ENCODE measurements around the gene MTG2. TPM values are rescaled to one million over a fixed set of nuclear protein-coding genes. Genes with fewer than 3 reads are reported as not detected.

MTG2 gene
- total RNA-seq, 1 donor from 2014 or later: 19.5 TPM

DNA sequence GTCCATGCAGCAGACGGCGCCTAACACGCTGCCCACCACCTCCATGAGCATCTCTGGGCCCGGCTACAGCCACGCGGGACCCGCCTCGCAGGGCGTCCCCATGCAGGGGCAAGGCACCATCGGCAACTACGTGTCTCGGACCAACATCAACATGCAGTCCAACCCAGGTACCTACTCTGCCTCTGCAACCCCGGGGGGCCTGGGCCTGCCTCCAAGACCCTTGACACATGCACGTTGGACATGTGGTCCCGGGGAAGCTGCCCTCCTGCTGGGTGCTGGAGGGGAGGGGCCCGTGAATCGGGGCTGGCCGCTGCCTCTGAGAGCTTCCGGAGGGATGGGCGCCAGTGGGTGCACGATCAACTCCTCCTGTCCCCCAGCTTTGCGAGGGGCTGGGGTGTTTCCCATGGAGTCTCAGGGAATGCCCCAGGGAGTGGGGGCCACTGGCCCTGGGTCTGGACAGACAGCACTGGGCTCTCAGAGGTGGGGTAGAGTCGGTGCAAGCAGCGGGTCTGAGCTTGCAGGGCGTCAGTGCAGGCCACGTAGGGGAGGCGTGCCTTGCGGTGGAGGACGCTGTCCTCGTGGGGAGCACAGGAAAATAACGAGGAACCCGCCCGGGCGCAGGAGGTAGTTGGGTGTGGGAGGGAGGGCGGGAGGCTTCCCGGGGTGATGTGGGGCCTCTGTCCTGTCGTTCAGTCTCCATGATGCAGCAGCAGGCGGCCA is 19.9 kb upstream of the MTG2 start:
- TF ChIP-seq, protein P1, sequence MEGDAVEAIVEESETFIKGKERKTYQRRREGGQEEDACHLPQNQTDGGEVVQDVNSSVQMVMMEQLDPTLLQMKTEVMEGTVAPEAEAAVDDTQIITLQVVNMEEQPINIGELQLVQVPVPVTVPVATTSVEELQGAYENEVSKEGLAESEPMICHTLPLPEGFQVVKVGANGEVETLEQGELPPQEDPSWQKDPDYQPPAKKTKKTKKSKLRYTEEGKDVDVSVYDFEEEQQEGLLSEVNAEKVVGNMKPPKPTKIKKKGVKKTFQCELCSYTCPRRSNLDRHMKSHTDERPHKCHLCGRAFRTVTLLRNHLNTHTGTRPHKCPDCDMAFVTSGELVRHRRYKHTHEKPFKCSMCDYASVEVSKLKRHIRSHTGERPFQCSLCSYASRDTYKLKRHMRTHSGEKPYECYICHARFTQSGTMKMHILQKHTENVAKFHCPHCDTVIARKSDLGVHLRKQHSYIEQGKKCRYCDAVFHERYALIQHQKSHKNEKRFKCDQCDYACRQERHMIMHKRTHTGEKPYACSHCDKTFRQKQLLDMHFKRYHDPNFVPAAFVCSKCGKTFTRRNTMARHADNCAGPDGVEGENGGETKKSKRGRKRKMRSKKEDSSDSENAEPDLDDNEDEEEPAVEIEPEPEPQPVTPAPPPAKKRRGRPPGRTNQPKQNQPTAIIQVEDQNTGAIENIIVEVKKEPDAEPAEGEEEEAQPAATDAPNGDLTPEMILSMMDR (IDR thresholded peaks at IDR 0.05; ENCODE audit: insufficient read depth, low read length, poor library complexity, severe bottlenecking): no peak
- no peak overlapping the region for H3K4me3 ChIP-seq (ENCODE audit: low read depth, low read length)
- H3K27me3 ChIP-seq (ENCODE audit: control insufficient read depth, insufficient read depth, low read length): no peaks in the 10 kb centered on the region
- DNase-seq (ENCODE audit: low read depth): no peak
- no peaks in the 10 kb centered on the region for H3K36me3 ChIP-seq (ENCODE audit: control insufficient read depth, insufficient read depth, low read length)

DNA sequence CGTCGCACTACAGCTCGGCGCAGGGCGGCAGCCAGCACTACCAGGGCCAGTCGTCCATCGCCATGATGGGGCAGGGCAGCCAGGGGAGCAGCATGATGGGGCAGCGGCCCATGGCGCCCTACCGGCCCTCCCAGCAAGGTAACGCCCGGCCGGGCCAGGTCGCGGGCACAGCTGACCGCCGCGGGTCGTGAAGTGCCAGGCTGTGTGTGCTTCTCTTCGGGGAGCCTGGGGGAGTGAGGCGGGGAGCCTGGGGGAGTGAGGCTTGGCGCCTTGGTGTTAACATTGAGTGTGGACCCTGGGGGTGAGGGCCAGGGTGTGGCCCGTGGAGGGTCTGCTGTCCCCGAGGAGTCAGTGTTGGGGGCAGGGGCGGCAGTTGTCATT is 19.4 kb upstream of the MTG2 start:
- DNase-seq (ENCODE audit: low read depth): no peak
- Histone ChIP-seq H3K4me3 (ENCODE audit: low read depth, low read length) (no peak overlapping the region), H3K27me3 (ENCODE audit: control insufficient read depth, insufficient read depth, low read length) (no peaks in the 10 kb centered on the region), H3K36me3 (ENCODE audit: control insufficient read depth, insufficient read depth, low read length) (no peaks in the 10 kb centered on the region)
- TF ChIP-seq, protein P1 (IDR thresholded peaks at IDR 0.05; ENCODE audit: insufficient read depth, low read length, poor library complexity, severe bottlenecking): no peak

DNA sequence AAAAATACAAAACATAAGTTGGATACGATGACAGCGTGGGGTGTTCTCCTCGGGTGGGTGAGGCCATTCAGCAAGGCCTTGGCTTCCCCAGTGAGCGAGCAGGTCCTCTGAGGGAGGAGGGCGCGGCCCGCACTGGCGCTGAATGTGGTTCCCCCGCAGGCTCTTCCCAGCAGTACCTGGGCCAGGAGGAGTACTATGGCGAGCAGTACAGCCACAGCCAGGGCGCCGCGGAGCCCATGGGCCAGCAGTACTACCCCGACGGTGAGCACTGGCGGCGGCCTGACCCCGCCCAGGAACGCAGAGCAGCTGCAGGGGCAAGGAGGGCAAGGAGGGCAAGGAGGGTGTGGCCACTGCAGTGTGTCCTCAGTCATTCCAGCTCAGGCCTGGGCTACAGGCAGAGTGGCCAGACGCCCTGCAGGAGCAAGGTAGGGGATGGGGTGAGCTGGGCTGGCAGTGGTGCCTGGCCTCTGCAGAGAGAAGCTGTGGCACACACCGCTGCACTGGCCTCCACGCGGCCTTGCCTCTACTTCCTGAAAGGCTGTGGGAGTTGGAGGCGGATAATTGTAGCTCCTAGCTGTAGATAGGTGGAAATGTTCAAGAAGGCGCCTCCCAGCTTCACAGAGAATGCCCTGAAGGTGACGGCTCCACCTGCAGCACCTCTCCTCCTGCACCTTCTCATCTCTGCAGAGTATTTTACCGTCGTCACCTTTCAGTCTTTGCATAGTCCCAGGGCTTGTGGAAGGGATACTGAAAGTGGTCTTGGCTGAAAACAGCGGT is 18.7 kb upstream of the MTG2 start:
- H3K27me3 ChIP-seq (ENCODE audit: control insufficient read depth, insufficient read depth, low read length): no peaks in the 10 kb centered on the region
- H3K36me3 ChIP-seq (ENCODE audit: control insufficient read depth, insufficient read depth, low read length): no peaks in the 10 kb centered on the region
- TF ChIP-seq, protein P1 (IDR thresholded peaks at IDR 0.05; ENCODE audit: insufficient read depth, low read length, poor library complexity, severe bottlenecking): no peak
- no peak for DNase-seq (ENCODE audit: low read depth)
- no peak overlapping the region for H3K4me3 ChIP-seq (ENCODE audit: low read depth, low read length)

- TF ChIP-seq, protein P1 (IDR thresholded peaks at IDR 0.05; ENCODE audit: insufficient read depth, low read length, poor library complexity, severe bottlenecking): no peak
- DNase-seq (ENCODE audit: low read depth): no peak
- no peaks in the 10 kb centered on the region for H3K36me3 ChIP-seq (ENCODE audit: control insufficient read depth, insufficient read depth, low read length)
Measured at GRCh38 chr20:62164879-62165761, 17.7 kb upstream of the MTG2 start.

DNA sequence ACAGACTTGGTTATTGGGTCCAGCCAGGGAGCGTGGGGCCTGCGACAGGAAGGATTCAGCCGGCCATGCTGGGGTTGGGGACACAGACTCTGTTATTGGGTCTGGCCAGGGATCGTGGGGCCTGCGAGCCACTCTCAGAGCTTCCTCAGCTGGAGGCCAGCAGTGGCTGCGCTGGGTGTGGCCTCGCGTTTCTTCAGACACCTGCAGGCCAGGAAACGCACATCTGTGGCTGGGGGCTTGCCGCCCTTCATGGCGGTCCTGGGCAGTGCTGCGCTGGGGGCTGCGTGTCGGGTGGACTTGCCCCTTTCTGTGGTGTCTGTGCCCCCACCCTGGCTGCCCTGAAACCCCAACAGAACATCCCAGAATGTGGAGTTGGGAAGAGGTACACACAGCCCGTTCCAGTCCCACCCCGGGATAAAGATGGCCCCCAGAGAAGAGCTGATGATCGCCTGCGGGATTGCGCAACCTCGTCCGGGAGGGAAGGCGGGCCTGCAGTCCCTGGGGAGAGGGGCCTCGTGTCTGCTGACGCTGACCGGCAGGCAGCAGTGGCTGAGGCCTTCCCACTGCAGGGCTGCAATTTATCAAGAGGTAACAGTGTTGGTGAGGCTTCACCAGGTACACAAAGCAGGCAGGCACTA is 16.9 kb upstream of the MTG2 start:
- no peak for DNase-seq (ENCODE audit: low read depth)
- TF ChIP-seq, protein P1 (IDR thresholded peaks at IDR 0.05; ENCODE audit: insufficient read depth, low read length, poor library complexity, severe bottlenecking): no peak
- Histone ChIP-seq H3K4me3 (ENCODE audit: low read depth, low read length) (no peak overlapping the region), H3K36me3 (ENCODE audit: control insufficient read depth, insufficient read depth, low read length) (no peaks in the 10 kb centered on the region), H3K27me3 (ENCODE audit: control insufficient read depth, insufficient read depth, low read length) (no peaks in the 10 kb centered on the region)

More at GRCh38 chr20:62164879-62165761, 17.7 kb upstream of the MTG2 start:
- Histone ChIP-seq H3K4me3 (ENCODE audit: low read depth, low read length) (no peak overlapping the region), H3K27me3 (ENCODE audit: control insufficient read depth, insufficient read depth, low read length) (no peaks in the 10 kb centered on the region)
